ENCODE measurements around the gene CNTN5.
"Not testable (repeated sequence)": the region's sequence is repeated elsewhere in the genome, so short reads cannot be mapped to it uniquely, and the experiment has no call there.

Gene CNTN5

GRCh38 chr11:99818991-99819390 is 798.2 kb downstream of the CNTN5 start:
- Mint-ChIP-seq H3K9me3 (peaks cover 2% of the 10 kb centered on the region), H3K4me1 (no peaks in the 10 kb centered on the region), H3K4me3 (no peak overlapping the region), H3K27me3 (ENCODE audit: low read depth) (peaks cover 3% of the 10 kb centered on the region), H3K27ac (no peak overlapping the region), H3K36me3 (ENCODE audit: low read depth) (no peaks in the 10 kb centered on the region)
- no peak for TF ChIP-seq CTCF (IDR thresholded peaks at IDR 0.05; ENCODE audit: unreplicated experiment in 3 of 3)

GRCh38 chr11:99822846-99823565 is 802.3 kb downstream of the CNTN5 start:
- Mint-ChIP-seq H3K27ac (no peak overlapping the region), H3K27me3 (ENCODE audit: low read depth) (peaks cover 3% of the 10 kb centered on the region), H3K9me3 (peaks cover 2% of the 10 kb centered on the region), H3K36me3 (ENCODE audit: low read depth) (no peaks in the 10 kb centered on the region), H3K4me1 (no peaks in the 10 kb centered on the region), H3K4me3 (no peak overlapping the region)
- no peak for TF ChIP-seq CTCF (IDR thresholded peaks at IDR 0.05; ENCODE audit: unreplicated experiment in 3 of 3)

GRCh38 chr11:99836739-99837138 is 816.0 kb downstream of the CNTN5 start:
- H3K9me3 Mint-ChIP-seq; H3K27me3 Mint-ChIP-seq (ENCODE audit: low read depth); H3K27ac Mint-ChIP-seq; H3K36me3 Mint-ChIP-seq (ENCODE audit: low read depth); H3K4me3 Mint-ChIP-seq; H3K4me1 Mint-ChIP-seq: not testable (repeated sequence)

- H3K4me1 Mint-ChIP-seq, result no peaks in the 10 kb centered on the region
- H3K9me3 Mint-ChIP-seq, result no peaks in the 10 kb centered on the region
- no peak for TF ChIP-seq CTCF (IDR thresholded peaks at IDR 0.05; ENCODE audit: unreplicated experiment in 3 of 3)
- H3K4me3 Mint-ChIP-seq, result no peak overlapping the region
- H3K27ac Mint-ChIP-seq, result no peak overlapping the region
- no peaks in the 10 kb centered on the region for H3K27me3 Mint-ChIP-seq (ENCODE audit: low read depth)
- no peaks in the 10 kb centered on the region for H3K36me3 Mint-ChIP-seq (ENCODE audit: low read depth)
Measured at GRCh38 chr11:99841885-99842284, 821.1 kb downstream of the CNTN5 start.

- Mint-ChIP-seq H3K9me3 (no peaks in the 10 kb centered on the region), H3K36me3 (ENCODE audit: low read depth) (no peaks in the 10 kb centered on the region), H3K4me3 (no peak overlapping the region), H3K4me1 (no peaks in the 10 kb centered on the region), H3K27ac (no peak overlapping the region), H3K27me3 (ENCODE audit: low read depth) (no peaks in the 10 kb centered on the region)
- no peak for TF ChIP-seq CTCF (IDR thresholded peaks at IDR 0.05; ENCODE audit: unreplicated experiment in 3 of 3)
Measured at GRCh38 chr11:99865951-99866350, 845.2 kb downstream of the CNTN5 start.

- Mint-ChIP-seq H3K4me3 (no peak overlapping the region), H3K4me1 (peaks cover 5% of the 10 kb centered on the region), H3K9me3 (no peaks in the 10 kb centered on the region), H3K27me3 (ENCODE audit: low read depth) (peaks cover 10% of the 10 kb centered on the region), H3K27ac (no peak overlapping the region), H3K36me3 (ENCODE audit: low read depth) (no peaks in the 10 kb centered on the region)
- TF ChIP-seq CTCF (IDR thresholded peaks at IDR 0.05; ENCODE audit: unreplicated experiment in 3 of 3), result no peak
Measured at GRCh38 chr11:99881610-99882009, 860.9 kb downstream of the CNTN5 start.
